Bronchial epithelial cell (primary cell): Measurements from ENCODE around the gene MED29. TPM values are rescaled to one million over a fixed set of nuclear protein-coding genes. Genes with fewer than 3 reads are reported as not detected.

ENCODE experiments used
- DNase-seq: peaks from one replicate; pipeline ENCODE4 v3.0.0-alpha.2; 2010; ENCODE audit warnings: low read depth
- FAIRE-seq: peaks from 2 replicates; lab custom pipeline; 2011; peaks lifted over from hg19 to GRCh38; lab: Jason Lieb, UNC
- H3K27me3 ChIP-seq: 2 replicates; pipeline ENCODE4 v1.5.1; 2011; ENCODE audit warnings: low read length; ENCODE audit not compliant: control insufficient read depth, insufficient read depth
- H3K36me3 ChIP-seq: 2 replicates; pipeline ENCODE4 v1.5.1; 2011; ENCODE audit warnings: low read length; ENCODE audit not compliant: control insufficient read depth, insufficient read depth
- H3K4me3 ChIP-seq: 2 replicates; pipeline ENCODE4 v1.5.1; 2011; ENCODE audit warnings: mild to moderate bottlenecking, low read depth, low read length, control low read depth
- CTCF ChIP-seq: IDR thresholded peaks from 2 replicates; pipeline ENCODE4 v1.5.1; 2011; ENCODE audit warnings: mild to moderate bottlenecking, moderate library complexity, low read length, control low read depth, inconsistent platforms; ENCODE audit not compliant: insufficient read depth, severe bottlenecking
- total RNA-seq: library from RNA; depleted of rRNA; stranded (reverse); fragments of >200 nt; gene quantifications from 2 replicates; pipeline ENCODE4 v1.2.1, GENCODE V29; 2014

MED29 gene
- total RNA-seq: 6.8 and 7.7 TPM in 2 replicates

GRCh38 chr19:39390751-39391437, at the start of gene MED29, which contains the start of gene PAF1:
Gene MED29 (plus strand): TSS chr19:39391378. CDS start chr19:39391423, 45 bp downstream.
Gene PAF1 (minus strand): TSS chr19:39391106. CDS start chr19:39390864, 242 bp downstream.
- Histone ChIP-seq H3K36me3 (peaks cover 29% of the 10 kb centered on the region), H3K27me3 (no peaks in the 10 kb centered on the region), H3K4me3 (peak within 1 kb of the TSS; percentile 81)
- TF ChIP-seq CTCF: peak; percentile 14
- FAIRE-seq (peak; percentile 98), DNase-seq (peak; percentile 99)

- Histone ChIP-seq H3K36me3 (peaks cover 3% of the 10 kb centered on the region), H3K4me3 (peak within 1 kb of the TSS; percentile 81), H3K27me3 (no peaks in the 10 kb centered on the region)
- peak; percentile 86 for DNase-seq
- FAIRE-seq: no peak
- TF ChIP-seq CTCF: peak; percentile 81
Observed at GRCh38 chr19:39341719-39342604, 49.2 kb upstream of the MED29 start, which contains the start of gene SAMD4B. Gene SAMD4B (plus strand): TSS chr19:39342421. CDS start chr19:39356894, 14,473 bp downstream.

GRCh38 chr19:39342647-39343305, 48.4 kb upstream of the MED29 start:
- no peak for FAIRE-seq
- no peaks in the 10 kb centered on the region for H3K27me3 ChIP-seq
- no peak for TF ChIP-seq CTCF
- peak overlapping the region; percentile 81 for H3K4me3 ChIP-seq
- no peak for DNase-seq
- H3K36me3 ChIP-seq: peaks cover 3% of the 10 kb centered on the region

GRCh38 chr19:39345956-39346355, 45.2 kb upstream of the MED29 start:
- H3K27me3 ChIP-seq: no peaks in the 10 kb centered on the region
- peaks cover 6% of the 10 kb centered on the region for H3K36me3 ChIP-seq
- no peak overlapping the region for H3K4me3 ChIP-seq
- no peak for TF ChIP-seq CTCF
- FAIRE-seq: no peak
- no peak for DNase-seq

GRCh38 chr19:39347332-39348164, 43.6 kb upstream of the MED29 start:
- no peak for TF ChIP-seq CTCF
- DNase-seq (no peak), FAIRE-seq (peak; percentile 73)
- Histone ChIP-seq H3K4me3 (no peak overlapping the region), H3K27me3 (no peaks in the 10 kb centered on the region), H3K36me3 (peaks cover 8% of the 10 kb centered on the region)
